Activated CD4-positive, CD25-positive, alpha-beta regulatory T cell treated with anti-CD3 and anti-CD28 coated beads, Interleukin-2, amount 50 U/mL, for 24 hours (primary cell): ENCODE data around the gene COX7A1.

Experiments used
- ATAC-seq, 2 donors: fragments of 150-1000 bp; cut with Tn5 transposase; one replicate each; pipeline ENCODE4 v1.10.0; 2021; ENCODE audit warnings: mild to moderate bottlenecking in 1 of 2, moderate library complexity in 1 of 2

Gene COX7A1

DNA sequence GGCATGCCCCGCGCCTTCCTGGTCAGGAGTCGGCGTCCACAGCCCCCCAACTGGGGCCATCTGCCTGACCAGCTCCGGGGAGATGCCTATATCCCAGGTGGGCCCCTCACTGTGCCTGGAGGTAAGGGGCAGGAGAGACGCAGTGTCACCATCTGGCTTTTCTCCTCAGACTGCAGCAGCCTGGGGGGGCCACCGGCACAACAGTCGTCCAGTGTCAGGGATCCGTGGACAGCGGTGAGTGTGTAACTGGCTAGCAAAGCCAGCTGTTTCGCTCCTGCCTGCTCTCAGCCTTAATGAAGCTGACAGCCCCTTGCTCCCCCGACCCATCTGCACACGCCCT, 41.1 kb downstream of the COX7A1 start:
- no peak for ATAC-seq

DNA sequence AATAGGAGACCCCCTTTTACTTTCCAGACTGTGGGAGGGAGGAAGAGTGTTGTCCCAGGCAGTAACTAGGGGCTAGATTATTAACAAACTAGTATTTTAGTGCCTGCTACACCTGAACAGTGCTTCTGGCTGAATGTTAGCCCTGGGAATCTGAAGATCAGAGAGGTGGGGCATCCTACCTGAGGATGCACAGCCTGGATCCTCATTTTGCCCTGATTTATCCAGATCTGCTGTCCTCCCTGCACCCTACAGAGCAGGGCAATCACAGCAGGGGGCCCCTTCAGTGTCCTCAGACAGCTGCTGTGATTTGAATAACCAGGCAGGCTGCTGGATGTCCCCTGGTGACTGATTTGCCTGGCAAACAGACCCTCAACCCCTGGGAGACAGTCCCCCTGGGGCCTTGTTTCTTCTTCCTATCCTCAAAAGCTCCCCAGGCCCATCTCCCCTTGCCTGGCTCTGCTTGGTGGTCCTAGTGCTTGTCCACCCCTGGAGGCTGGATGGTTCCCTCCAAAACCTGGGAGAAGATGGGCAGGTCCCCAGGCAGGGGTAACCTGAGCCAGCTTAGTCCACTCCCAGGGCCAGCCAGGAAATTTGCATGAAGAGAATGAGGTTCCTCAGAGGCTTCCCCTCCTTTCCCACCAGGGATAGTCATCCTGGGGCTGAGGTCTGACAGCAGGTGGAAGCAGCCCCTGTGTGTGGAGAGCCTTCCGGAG, 41.6 kb downstream of the COX7A1 start, which contains the start of gene OVOL3:
Gene OVOL3 (plus strand): TSS at position 657 of the 713 bp plus-strand sequence. CDS start 60 bp downstream, outside the sequence.
- no peak for ATAC-seq

DNA sequence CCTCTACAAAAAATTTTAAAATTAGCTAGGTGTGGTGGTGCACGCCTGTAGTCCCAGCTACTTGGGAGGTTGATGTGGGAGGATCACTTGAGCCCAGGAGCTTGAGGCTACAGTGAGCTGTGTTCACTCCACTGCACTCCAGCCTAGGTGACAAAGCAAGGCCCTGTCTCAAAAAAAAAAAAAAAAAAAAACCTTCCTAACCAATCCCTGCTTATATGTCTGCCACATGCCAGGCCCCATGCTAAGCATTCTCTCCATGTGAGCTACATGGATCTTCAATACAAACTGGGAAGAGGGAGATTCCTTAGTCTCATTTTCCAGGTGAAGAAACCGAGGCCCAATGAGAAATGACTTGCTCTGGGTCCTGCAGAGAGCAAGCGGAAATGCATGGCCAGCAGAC, 43.6 kb downstream of the COX7A1 start:
- no peak for ATAC-seq

DNA sequence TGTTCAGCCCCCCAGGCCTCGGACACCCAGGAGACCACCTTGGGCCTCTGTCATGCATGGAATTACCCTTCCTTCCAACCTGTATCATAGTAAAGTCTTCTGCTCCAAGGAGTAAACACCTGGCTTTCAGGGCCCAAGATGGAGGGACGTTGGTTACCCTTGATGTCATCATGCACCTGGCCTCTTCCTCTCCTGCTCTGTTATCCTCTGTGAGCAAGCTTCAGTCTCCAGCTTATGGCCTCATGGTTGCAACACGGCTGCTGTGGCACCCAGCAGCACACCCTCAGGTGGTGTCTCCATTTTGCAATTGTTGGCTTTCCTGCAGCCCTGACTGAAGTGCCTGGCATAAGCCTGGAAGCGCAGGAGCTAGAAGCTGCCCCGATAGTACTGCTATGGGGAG, 45.3 kb downstream of the COX7A1 start:
- no peak for ATAC-seq

DNA sequence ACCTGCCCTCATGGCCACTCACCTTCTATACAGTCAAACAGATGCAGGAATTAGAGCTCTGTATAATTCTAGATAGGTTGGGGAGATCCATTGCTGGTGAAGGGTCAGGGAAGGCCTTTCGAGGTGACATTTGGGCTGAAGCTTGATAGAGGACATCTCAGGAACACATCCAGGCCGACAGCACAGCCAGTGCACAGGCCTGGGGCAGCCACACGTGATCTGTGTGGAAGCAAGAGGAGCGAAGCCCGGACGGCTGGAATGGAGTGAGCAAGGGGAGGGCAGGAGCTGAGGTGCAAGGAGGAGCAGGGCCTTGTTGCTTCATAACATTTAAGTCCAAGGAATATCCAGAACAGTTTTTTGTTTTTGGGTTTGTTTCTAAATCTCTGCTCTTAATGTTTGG, 45.8 kb downstream of the COX7A1 start:
- ATAC-seq: no peak

DNA sequence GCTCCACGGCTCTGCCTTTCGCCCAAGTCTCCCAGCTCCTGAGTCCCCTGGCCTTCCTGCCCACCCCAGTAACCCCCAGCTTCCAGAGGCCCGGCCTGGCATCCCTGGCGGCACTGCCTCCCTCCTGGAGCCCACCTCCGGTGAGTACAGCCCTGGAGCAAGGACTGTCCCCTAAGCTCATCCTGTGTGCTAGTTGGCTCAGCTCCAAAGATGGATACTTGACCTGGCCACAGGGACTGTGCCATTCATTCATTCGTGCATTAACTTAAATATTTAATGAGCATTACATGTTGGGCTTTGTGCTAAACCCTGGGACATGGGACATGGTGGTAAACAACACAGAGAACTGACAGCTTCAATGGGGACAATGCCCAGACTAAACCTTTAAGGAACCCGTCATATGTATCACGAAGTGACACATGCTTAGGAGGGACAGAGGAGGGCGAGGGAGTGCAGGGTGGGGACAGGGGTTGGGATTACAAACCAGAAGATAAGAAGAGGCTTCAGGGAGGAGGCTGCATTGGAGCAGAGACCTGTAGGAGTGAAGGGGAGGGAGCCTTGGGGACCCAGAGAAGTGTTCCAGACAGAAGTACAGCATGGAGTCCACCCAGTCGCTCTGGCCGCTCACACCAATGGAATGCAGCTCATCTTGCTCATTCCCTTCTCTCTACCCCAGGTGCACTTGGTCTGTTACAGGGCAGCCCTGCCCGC, 48.2 kb downstream of the COX7A1 start:
- no peak for ATAC-seq

DNA sequence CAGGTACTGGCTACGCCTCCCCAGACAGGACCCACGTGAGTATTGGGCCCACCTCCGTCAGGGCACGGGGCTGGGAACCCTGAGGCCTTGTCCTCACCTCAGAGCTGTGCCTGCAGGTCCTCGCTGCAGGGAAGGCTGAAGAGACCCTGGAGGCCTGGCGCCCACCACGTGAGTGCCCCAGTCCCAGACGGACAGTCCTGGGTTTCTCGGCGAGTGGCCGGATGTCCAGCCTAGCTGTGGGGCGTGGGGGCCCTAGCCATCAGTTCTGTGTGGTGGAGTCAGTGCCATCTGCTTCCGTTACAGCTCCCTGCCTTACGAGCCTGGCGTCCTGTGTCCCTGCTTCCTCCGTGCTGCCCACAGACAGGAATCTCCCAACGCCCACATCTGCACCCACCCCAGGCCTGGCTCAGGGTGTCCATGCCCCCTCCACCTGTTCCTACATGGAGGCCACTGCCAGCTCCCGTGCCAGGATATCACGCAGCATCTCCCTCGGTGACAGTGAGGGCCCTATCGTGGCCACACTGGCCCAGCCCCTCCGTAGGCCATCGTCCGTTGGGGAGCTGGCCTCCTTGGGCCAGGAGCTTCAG, 49.1 kb downstream of the COX7A1 start:
- ATAC-seq: no peak

DNA sequence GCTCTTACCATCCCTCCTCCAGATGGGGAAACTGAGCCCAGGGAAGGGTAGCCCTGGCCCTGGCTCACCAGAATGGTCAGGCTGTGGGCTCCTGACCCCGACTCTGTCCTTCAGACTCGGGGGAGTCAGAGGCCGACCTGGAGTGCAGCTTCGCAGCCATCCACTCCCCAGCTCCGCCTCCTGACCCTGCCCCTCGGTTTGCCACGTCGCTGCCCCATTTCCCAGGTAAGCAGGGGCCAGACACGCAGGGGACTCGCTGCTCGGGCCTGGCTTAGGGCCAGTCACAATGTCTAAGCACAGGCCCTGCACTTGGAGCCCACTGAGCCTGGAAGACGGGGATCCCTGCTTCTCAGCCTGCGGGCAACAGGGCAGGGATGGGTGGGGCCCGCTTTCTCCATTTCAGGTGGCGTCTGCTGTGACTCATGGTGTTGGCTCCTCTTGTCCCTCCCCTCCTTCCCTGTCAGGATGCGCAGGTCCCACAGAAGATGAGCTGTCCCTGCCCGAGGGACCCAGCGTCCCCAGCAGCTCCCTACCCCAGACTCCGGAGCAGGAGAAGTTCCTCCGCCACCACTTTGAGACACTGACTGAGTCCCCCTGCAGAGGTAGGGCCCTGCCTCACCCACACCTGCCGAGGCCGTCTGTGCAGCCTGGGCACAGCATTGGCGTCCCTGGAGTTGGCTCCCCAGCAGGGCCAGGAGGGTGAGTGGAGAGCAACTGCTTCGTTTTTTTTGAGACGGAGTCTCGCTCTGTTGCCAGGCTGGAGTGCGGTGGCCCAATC, 50.5 kb downstream of the COX7A1 start:
- no peak for ATAC-seq
